HL-60 (cell line): ENCODE results near the gene SCAI.

Experiments used
- CTCF ChIP-seq: IDR thresholded peaks from one replicate; pipeline ENCODE4 v1.5.1; 2011; ENCODE audit warnings: low read length, control low read depth, inconsistent platforms; ENCODE audit not compliant: insufficient read depth
- POLR2AphosphoS5 ChIP-seq: IDR thresholded peaks from 2 replicates; pipeline ENCODE4 v1.6.1; 2012; ENCODE audit warnings: low read depth
- SPI1 ChIP-seq: IDR thresholded peaks from 2 replicates; pipeline ENCODE4 v1.6.1; 2012; ENCODE audit warnings: low read depth, mild to moderate bottlenecking, borderline replicate concordance
- TF ChIP-seq, protein P1 (sequence below): IDR thresholded peaks from 2 replicates; pipeline ENCODE4 v1.6.1; 2012; ENCODE audit warnings: low read depth; ENCODE audit not compliant: insufficient replicate concordance

DNA sequence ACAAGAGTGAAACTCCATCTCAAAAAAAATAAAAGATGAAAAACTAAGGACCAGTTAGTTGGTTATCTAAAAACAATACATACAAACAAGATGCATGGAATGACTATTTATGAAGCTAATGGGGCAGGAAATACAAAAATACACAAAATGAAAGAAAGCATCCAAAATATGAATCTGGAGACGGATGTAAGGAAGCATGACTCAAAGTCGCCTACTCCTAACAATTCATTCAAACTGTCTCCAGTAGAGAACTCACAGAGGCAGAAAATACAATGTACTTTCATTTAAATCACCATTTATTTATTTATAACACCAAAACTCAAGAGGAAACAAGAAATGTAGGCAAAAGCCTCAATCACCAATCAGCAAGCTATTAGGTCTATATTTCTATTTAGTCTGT lies 68.4 kb downstream of the SCAI start:
- TF ChIP-seq POLR2AphosphoS5 (no peak), CTCF (no peak), SPI1 (no peak)
- TF ChIP-seq, protein P1, sequence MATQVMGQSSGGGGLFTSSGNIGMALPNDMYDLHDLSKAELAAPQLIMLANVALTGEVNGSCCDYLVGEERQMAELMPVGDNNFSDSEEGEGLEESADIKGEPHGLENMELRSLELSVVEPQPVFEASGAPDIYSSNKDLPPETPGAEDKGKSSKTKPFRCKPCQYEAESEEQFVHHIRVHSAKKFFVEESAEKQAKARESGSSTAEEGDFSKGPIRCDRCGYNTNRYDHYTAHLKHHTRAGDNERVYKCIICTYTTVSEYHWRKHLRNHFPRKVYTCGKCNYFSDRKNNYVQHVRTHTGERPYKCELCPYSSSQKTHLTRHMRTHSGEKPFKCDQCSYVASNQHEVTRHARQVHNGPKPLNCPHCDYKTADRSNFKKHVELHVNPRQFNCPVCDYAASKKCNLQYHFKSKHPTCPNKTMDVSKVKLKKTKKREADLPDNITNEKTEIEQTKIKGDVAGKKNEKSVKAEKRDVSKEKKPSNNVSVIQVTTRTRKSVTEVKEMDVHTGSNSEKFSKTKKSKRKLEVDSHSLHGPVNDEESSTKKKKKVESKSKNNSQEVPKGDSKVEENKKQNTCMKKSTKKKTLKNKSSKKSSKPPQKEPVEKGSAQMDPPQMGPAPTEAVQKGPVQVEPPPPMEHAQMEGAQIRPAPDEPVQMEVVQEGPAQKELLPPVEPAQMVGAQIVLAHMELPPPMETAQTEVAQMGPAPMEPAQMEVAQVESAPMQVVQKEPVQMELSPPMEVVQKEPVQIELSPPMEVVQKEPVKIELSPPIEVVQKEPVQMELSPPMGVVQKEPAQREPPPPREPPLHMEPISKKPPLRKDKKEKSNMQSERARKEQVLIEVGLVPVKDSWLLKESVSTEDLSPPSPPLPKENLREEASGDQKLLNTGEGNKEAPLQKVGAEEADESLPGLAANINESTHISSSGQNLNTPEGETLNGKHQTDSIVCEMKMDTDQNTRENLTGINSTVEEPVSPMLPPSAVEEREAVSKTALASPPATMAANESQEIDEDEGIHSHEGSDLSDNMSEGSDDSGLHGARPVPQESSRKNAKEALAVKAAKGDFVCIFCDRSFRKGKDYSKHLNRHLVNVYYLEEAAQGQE, result no peak
